HEK293 (cell line): ENCODE results near the gene SRSF2.
"Not testable (repeated sequence)": the region's sequence is repeated elsewhere in the genome, so short reads cannot be mapped to it uniquely, and the experiment has no call there.

Experiments
- CTCF ChIA-PET: fragments of 350-600 bp; formaldehyde crosslinking; extraction: SDS; loops from one replicate; lab custom pipeline; 2021; ENCODE audit warnings: antibody characterized with exemption; lab: Yijun Ruan, JAX
- POLR2A ChIA-PET: fragments of 300-600 bp; formaldehyde crosslinking; extraction: SDS; loops from one replicate; lab custom pipeline; 2020; ENCODE audit warnings: antibody characterized with exemption, inconsistent platforms; lab: Yijun Ruan, JAX
- H3K27ac ChIP-seq: fragments of 200-500 bp; sonication (Bioruptor generic); 2 replicates; pipeline ENCODE4 v1.5.1; 2014; ENCODE audit warnings: low read depth, low read length, control low read depth, inconsistent platforms; ENCODE audit errors: extremely low read depth
- H3K36me3 ChIP-seq, 2 experiments: fragments of 200-500 bp in 1 of 2; sonication (Bioruptor generic) in 1 of 2; 1 replicate in 1 of 2; 2 replicates in 1 of 2; pipeline ENCODE4 v1.5.1; 2014 to 2017; ENCODE audit warnings: inconsistent platforms in 2 of 2, low read length in 2 of 2; ENCODE audit not compliant: control insufficient read depth in 2 of 2, insufficient read depth in 1 of 2
- H3K4me1 ChIP-seq: fragments of 200-500 bp; sonication (Bioruptor generic); 2 replicates; pipeline ENCODE4 v1.5.1; 2014; ENCODE audit warnings: mild to moderate bottlenecking, low read length, inconsistent platforms; ENCODE audit not compliant: control insufficient read depth, insufficient read depth
- H3K4me3 ChIP-seq: 2 replicates; pipeline ENCODE4 v1.5.1; 2011; ENCODE audit warnings: low read depth, mild to moderate bottlenecking, control low read depth, low read length, moderate library complexity
- H3K9me3 ChIP-seq: fragments of 200-500 bp; sonication (Bioruptor generic); 2 replicates; pipeline ENCODE4 v1.5.1; 2014; ENCODE audit warnings: low read depth, low read length, inconsistent platforms; ENCODE audit not compliant: control insufficient read depth, insufficient read depth
- KLF1 ChIP-seq: fragments of 450-650 bp; formaldehyde crosslinking; IDR thresholded peaks from 2 replicates; pipeline ENCODE4 v1.5.1; 2016; ENCODE audit warnings: missing biosample characterization, missing genetic modification characterization
- KLF16 ChIP-seq: fragments of 450-650 bp; formaldehyde crosslinking; IDR thresholded peaks from 2 replicates; pipeline ENCODE4 v1.5.1; 2017; ENCODE audit warnings: missing biosample characterization, missing genetic modification characterization
- KLF8 ChIP-seq: fragments of 450-650 bp; formaldehyde crosslinking; IDR thresholded peaks from 2 replicates; pipeline ENCODE4 v1.5.1; 2016; ENCODE audit warnings: missing biosample characterization, missing genetic modification characterization
- KLF9 ChIP-seq: fragments of 450-650 bp; formaldehyde crosslinking; IDR thresholded peaks from 2 replicates; pipeline ENCODE4 v1.5.1; 2016; ENCODE audit warnings: missing biosample characterization, missing genetic modification characterization, low read depth
- WT1 ChIP-seq: fragments of 450-650 bp; formaldehyde crosslinking; IDR thresholded peaks from 2 replicates; pipeline ENCODE4 v1.5.1; 2016; ENCODE audit warnings: missing biosample characterization, missing genetic modification characterization
- ZBTB20 ChIP-seq: fragments of 450-650 bp; formaldehyde crosslinking; IDR thresholded peaks from 2 replicates; pipeline ENCODE4 v1.5.1; 2016; ENCODE audit warnings: missing biosample characterization, missing genetic modification characterization
- ZBTB48 ChIP-seq: fragments of 450-650 bp; formaldehyde crosslinking; IDR thresholded peaks from 2 replicates; pipeline ENCODE4 v1.5.1; 2016; ENCODE audit warnings: missing biosample characterization, missing genetic modification characterization
- ZFHX2 ChIP-seq: fragments of 450-650 bp; formaldehyde crosslinking; conservative IDR thresholded peaks from 2 replicates; pipeline ENCODE4 v1.5.1; 2016; ENCODE audit warnings: missing biosample characterization, missing genetic modification characterization
- ZFP3 ChIP-seq: fragments of 450-650 bp; formaldehyde crosslinking; IDR thresholded peaks from 2 replicates; pipeline ENCODE4 v1.5.1; 2016; ENCODE audit warnings: low read depth, missing biosample characterization, missing genetic modification characterization
- ZNF121 ChIP-seq: fragments of 450-650 bp; formaldehyde crosslinking; IDR thresholded peaks from 2 replicates; pipeline ENCODE4 v1.5.1; 2016; ENCODE audit warnings: missing biosample characterization, missing genetic modification characterization
- ZNF132 ChIP-seq: fragments of 450-650 bp; formaldehyde crosslinking; IDR thresholded peaks from 2 replicates; pipeline ENCODE4 v1.5.1; 2017; ENCODE audit warnings: missing biosample characterization, missing genetic modification characterization, borderline replicate concordance
- ZNF214 ChIP-seq: fragments of 450-650 bp; formaldehyde crosslinking; IDR thresholded peaks from 2 replicates; pipeline ENCODE4 v1.5.1; 2017; ENCODE audit warnings: missing biosample characterization, mild to moderate bottlenecking, missing genetic modification characterization, borderline replicate concordance
- ZNF266 ChIP-seq: fragments of 450-650 bp; formaldehyde crosslinking; IDR thresholded peaks from 2 replicates; pipeline ENCODE4 v1.5.1; 2016; ENCODE audit warnings: missing biosample characterization, missing genetic modification characterization, low read depth
- ZNF549 ChIP-seq: fragments of 450-650 bp; IDR thresholded peaks from 2 replicates; pipeline ENCODE4 v1.5.1; 2018; ENCODE audit warnings: missing biosample characterization, missing genetic modification characterization, mild to moderate bottlenecking, inconsistent platforms, moderate library complexity
- TF ChIP-seq, protein P1 (sequence below): fragments of 450-650 bp; formaldehyde crosslinking; IDR thresholded peaks from 2 replicates; pipeline ENCODE4 v1.5.1; 2017; ENCODE audit warnings: missing biosample characterization, missing genetic modification characterization
- TF ChIP-seq, protein P2 (sequence below): fragments of 450-650 bp; formaldehyde crosslinking; IDR thresholded peaks from 2 replicates; pipeline ENCODE4 v1.5.1; 2016; ENCODE audit warnings: missing biosample characterization, missing genetic modification characterization, borderline replicate concordance
- TF ChIP-seq, protein P3 (sequence below): fragments of 450-650 bp; formaldehyde crosslinking; IDR thresholded peaks from 2 replicates; pipeline ENCODE4 v1.5.1; 2016; ENCODE audit warnings: missing biosample characterization, missing genetic modification characterization
- TF ChIP-seq, protein P4 (sequence below): IDR thresholded peaks from 2 replicates; pipeline ENCODE4 v1.6.1; 2011; ENCODE audit warnings: mild to moderate bottlenecking, low read depth, low read length, borderline replicate concordance
- TF ChIP-seq, protein P5 (sequence below): fragments of 450-650 bp; formaldehyde crosslinking; IDR thresholded peaks from 2 replicates; pipeline ENCODE4 v1.5.1; 2016; ENCODE audit warnings: missing biosample characterization, missing genetic modification characterization
- TF ChIP-seq, protein P6 (sequence below): fragments of 450-650 bp; formaldehyde crosslinking; IDR thresholded peaks from 2 replicates; pipeline ENCODE4 v1.5.1; 2016; ENCODE audit warnings: missing biosample characterization, missing genetic modification characterization
- TF ChIP-seq, protein P7 (sequence below): fragments of 450-650 bp; formaldehyde crosslinking; IDR thresholded peaks from 2 replicates; pipeline ENCODE4 v1.5.1; 2016; ENCODE audit warnings: missing biosample characterization, missing genetic modification characterization

The SRSF2 gene

DNA sequence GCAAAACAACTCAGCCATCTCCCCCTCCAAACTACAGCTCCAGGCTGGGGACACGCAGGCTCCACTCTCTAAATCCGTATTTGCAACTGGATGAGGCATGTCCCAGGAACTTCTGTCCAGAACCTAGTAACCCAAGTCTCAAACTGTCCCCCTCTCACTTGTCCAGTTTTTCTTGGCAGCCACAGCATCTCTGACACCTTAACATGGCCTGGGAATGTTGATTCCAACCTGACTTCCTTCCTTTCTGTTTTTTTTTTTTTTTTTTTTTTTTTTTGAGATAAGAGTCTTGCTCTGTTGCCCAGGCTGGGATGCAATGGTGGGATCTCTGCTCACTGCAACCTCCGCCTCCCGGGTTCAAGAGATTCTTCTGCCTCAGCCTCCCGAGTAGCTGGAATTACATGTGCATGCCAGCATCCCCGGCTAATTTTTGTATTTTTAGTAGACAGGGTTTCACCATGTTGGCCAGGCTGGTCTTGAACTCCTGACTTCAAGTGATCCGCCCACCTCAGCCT, 38.6 kb downstream of the SRSF2 start:
- CTCF ChIA-PET = interaction anchor here (0.6 to 2.2 kb wide), 9 partner anchors 10 to 252 kb away, joined by 3 to 14 read pairs (median 6); no protein-coding TSS in a partner anchor

DNA sequence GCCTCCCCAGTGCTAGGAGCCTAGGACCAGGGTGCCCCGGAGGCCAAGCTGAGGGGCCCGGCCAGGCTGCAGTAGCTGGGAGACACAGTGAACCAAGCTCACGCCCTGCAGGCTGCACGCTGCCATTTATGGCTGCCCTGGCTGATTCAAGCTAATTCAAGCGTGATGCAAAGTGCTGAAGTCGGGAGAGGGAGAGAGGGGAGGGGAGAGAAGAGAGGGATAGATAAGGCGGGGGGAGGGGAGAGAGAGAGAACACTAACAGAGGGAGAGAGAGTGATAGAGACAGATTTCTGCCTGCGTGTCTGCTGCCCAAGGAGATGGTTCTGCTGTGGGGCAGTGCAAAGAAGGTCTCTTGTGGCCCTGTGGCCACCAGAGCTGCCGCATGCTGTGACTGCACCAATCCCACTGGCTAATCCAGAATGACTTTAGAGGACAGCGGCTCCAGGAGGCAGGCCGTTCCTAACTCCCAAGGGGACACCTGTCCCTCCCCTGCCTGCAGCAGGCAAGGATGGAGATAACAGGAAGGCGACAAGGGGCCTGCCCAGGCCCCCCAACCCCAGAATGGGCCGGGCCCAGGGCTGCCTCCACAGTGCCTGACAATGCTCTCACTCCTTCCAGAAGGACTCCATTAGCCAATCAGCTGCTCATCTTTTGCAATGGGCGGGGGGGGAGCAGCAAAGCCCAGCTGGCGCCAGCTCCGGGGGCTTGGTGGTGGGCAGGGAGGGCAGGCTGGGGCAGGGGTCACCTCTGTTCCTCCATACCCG, 39.2 kb downstream of the SRSF2 start:
- no peaks in the 10 kb centered on the region for H3K9me3 ChIP-seq
- POLR2A ChIA-PET = interaction anchor here (0.5 to 2.5 kb wide), 21 partner anchors 9 to 344 kb away, joined by 3 to 17 read pairs (median 7); partner anchors contain the start of genes MFSD11, MXRA7, PRPSAP1 and SRSF2
- peaks cover 6% of the 10 kb centered on the region in 2 experiments; a peak in 2 of 3 replicates for H3K36me3 ChIP-seq
- CTCF ChIA-PET = interaction anchor here (0.6 to 3.3 kb wide), 13 partner anchors 9 to 315 kb away, joined by 3 to 22 read pairs (median 5); partner anchors contain the start of gene MXRA7
- peak overlapping the region; percentile 79 for H3K27ac ChIP-seq
- H3K4me1 ChIP-seq = peaks cover 38% of the 10 kb centered on the region
- no peak overlapping the region for H3K4me3 ChIP-seq
- TF ChIP-seq, protein P1, sequence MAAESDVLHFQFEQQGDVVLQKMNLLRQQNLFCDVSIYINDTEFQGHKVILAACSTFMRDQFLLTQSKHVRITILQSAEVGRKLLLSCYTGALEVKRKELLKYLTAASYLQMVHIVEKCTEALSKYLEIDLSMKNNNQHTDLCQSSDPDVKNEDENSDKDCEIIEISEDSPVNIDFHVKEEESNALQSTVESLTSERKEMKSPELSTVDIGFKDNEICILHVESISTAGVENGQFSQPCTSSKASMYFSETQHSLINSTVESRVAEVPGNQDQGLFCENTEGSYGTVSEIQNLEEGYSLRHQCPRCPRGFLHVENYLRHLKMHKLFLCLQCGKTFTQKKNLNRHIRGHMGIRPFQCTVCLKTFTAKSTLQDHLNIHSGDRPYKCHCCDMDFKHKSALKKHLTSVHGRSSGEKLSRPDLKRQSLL (tag by site-specific recombination) = peak; percentile 81; the same call in 1 of the 2 replicates
- TF ChIP-seq, protein P2, sequence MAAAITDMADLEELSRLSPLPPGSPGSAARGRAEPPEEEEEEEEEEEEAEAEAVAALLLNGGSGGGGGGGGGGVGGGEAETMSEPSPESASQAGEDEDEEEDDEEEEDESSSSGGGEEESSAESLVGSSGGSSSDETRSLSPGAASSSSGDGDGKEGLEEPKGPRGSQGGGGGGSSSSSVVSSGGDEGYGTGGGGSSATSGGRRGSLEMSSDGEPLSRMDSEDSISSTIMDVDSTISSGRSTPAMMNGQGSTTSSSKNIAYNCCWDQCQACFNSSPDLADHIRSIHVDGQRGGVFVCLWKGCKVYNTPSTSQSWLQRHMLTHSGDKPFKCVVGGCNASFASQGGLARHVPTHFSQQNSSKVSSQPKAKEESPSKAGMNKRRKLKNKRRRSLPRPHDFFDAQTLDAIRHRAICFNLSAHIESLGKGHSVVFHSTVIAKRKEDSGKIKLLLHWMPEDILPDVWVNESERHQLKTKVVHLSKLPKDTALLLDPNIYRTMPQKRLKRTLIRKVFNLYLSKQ (tag by site-specific recombination) = no peak
- peak; percentile 50 for TF ChIP-seq KLF8 (tag by site-specific recombination)
- peak; percentile 93 for TF ChIP-seq KLF16
- no peak for TF ChIP-seq ZNF549 (tag by site-specific recombination)
- TF ChIP-seq WT1 (tag by site-specific recombination) = peak; percentile 81
- TF ChIP-seq ZNF214 (tag by site-specific recombination) = no peak
- TF ChIP-seq, protein P3, sequence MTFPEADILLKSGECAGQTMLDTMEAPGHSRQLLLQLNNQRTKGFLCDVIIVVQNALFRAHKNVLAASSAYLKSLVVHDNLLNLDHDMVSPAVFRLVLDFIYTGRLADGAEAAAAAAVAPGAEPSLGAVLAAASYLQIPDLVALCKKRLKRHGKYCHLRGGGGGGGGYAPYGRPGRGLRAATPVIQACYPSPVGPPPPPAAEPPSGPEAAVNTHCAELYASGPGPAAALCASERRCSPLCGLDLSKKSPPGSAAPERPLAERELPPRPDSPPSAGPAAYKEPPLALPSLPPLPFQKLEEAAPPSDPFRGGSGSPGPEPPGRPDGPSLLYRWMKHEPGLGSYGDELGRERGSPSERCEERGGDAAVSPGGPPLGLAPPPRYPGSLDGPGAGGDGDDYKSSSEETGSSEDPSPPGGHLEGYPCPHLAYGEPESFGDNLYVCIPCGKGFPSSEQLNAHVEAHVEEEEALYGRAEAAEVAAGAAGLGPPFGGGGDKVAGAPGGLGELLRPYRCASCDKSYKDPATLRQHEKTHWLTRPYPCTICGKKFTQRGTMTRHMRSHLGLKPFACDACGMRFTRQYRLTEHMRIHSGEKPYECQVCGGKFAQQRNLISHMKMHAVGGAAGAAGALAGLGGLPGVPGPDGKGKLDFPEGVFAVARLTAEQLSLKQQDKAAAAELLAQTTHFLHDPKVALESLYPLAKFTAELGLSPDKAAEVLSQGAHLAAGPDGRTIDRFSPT (tag by site-specific recombination) = no peak
- no peak; the same call in 1 of the 2 replicates for TF ChIP-seq KLF9 (tag by site-specific recombination)
- peak; percentile 84 for TF ChIP-seq ZBTB20
- TF ChIP-seq, protein P4, sequence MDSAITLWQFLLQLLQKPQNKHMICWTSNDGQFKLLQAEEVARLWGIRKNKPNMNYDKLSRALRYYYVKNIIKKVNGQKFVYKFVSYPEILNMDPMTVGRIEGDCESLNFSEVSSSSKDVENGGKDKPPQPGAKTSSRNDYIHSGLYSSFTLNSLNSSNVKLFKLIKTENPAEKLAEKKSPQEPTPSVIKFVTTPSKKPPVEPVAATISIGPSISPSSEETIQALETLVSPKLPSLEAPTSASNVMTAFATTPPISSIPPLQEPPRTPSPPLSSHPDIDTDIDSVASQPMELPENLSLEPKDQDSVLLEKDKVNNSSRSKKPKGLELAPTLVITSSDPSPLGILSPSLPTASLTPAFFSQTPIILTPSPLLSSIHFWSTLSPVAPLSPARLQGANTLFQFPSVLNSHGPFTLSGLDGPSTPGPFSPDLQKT = no peak
- TF ChIP-seq ZNF266 = no peak
- TF ChIP-seq ZNF132 = no peak
- TF ChIP-seq ZFP3 (tag by site-specific recombination) = no peak
- TF ChIP-seq, protein P5, sequence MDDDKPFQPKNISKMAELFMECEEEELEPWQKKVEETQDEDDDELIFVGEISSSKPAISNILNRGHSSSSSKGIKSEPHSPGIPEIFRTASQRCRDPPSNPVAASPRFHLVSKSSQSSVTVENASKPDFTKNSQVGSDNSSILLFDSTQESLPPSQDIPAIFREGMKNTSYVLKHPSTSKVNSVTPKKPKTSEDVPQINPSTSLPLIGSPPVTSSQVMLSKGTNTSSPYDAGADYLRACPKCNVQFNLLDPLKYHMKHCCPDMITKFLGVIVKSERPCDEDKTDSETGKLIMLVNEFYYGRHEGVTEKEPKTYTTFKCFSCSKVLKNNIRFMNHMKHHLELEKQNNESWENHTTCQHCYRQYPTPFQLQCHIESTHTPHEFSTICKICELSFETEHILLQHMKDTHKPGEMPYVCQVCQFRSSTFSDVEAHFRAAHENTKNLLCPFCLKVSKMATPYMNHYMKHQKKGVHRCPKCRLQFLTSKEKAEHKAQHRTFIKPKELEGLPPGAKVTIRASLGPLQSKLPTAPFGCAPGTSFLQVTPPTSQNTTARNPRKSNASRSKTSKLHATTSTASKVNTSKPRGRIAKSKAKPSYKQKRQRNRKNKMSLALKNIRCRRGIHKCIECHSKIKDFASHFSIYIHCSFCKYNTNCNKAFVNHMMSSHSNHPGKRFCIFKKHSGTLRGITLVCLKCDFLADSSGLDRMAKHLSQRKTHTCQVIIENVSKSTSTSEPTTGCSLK (tag by site-specific recombination) = no peak
- peak; percentile 72; the same call in 1 of the 2 replicates for TF ChIP-seq ZBTB48 (tag by site-specific recombination)
- TF ChIP-seq, protein P6, sequence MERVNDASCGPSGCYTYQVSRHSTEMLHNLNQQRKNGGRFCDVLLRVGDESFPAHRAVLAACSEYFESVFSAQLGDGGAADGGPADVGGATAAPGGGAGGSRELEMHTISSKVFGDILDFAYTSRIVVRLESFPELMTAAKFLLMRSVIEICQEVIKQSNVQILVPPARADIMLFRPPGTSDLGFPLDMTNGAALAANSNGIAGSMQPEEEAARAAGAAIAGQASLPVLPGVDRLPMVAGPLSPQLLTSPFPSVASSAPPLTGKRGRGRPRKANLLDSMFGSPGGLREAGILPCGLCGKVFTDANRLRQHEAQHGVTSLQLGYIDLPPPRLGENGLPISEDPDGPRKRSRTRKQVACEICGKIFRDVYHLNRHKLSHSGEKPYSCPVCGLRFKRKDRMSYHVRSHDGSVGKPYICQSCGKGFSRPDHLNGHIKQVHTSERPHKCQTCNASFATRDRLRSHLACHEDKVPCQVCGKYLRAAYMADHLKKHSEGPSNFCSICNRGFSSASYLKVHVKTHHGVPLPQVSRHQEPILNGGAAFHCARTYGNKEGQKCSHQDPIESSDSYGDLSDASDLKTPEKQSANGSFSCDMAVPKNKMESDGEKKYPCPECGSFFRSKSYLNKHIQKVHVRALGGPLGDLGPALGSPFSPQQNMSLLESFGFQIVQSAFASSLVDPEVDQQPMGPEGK (tag by site-specific recombination) = peak; percentile 87

More for the DNA sequence above, 38.6 kb downstream of the SRSF2 start:
- not testable (repeated sequence) for H3K36me3 ChIP-seq, H3K4me3 ChIP-seq, H3K9me3 ChIP-seq
- H3K4me1 ChIP-seq = peaks cover 40% of the 10 kb centered on the region
- H3K27ac ChIP-seq = peak overlapping the region; percentile 79; the same call in 1 of the 2 replicates
- TF ChIP-seq ZNF121 (peak; percentile 93), KLF1 (tag by site-specific recombination) (peak; percentile 44; the same call in 1 of the 2 replicates), ZFHX2 (tag by site-specific recombination) (peak; percentile 36; the same call in 1 of the 2 replicates)
- TF ChIP-seq, protein P7, sequence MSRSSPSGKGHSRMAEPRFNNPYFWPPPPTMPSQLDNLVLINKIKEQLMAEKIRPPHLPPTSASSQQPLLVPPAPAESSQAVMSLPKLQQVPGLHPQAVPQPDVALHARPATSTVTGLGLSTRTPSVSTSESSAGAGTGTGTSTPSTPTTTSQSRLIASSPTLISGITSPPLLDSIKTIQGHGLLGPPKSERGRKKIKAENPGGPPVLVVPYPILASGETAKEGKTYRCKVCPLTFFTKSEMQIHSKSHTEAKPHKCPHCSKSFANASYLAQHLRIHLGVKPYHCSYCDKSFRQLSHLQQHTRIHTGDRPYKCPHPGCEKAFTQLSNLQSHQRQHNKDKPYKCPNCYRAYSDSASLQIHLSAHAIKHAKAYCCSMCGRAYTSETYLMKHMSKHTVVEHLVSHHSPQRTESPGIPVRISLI (tag by site-specific recombination) = peak; percentile 70; the same call in 1 of the 2 replicates
- POLR2A ChIA-PET = interaction anchor here (0.7 to 2.5 kb wide), 11 partner anchors 10 to 141 kb away, joined by 3 to 17 read pairs (median 7); partner anchors contain the start of gene MXRA7
